H1 (cell line): ENCODE measurements around the gene CHRNA4. TPM values are rescaled to one million over a fixed set of nuclear protein-coding genes. Genes with fewer than 3 reads are reported as not detected.

Source experiments
- CTCF ChIA-PET: fragments of 300-600 bp; sonication (Branson Sonifier 250); formaldehyde crosslinking; loops from one replicate; lab custom pipeline; 2021; ENCODE audit not compliant: partially characterized antibody; lab: Charles Lee
- POLR2A ChIA-PET: fragments of 300-600 bp; sonication (Branson Sonifier 250); formaldehyde crosslinking; loops from one replicate; lab custom pipeline; 2021; ENCODE audit warnings: inconsistent platforms; ENCODE audit not compliant: partially characterized antibody; lab: Charles Lee
- DNase-seq, 2 experiments: peaks; one replicate each; pipeline versions ENCODE4 v3.0.0 to v3.0.0-alpha.2; 2010 to 2022; ENCODE audit warnings: low spot score in 2 of 2, low read depth in 1 of 2, mixed read lengths in 1 of 2
- FAIRE-seq: peaks from 2 replicates; lab custom pipeline; 2011; peaks lifted over from hg19 to GRCh38; lab: Jason Lieb, UNC
- H2AFZ ChIP-seq: 2 replicates; pipeline ENCODE4 v1.8.1; 2012; ENCODE audit warnings: low read length, inconsistent platforms
- H2AK5ac ChIP-seq: 2 replicates; pipeline ENCODE4 v1.6.1; 2013; ENCODE audit warnings: low read depth, low read length
- H2BK120ac ChIP-seq: replicated peaks from 2 replicates; pipeline ENCODE3; 2013; ENCODE audit warnings: low read depth, low read length, inconsistent platforms
- H2BK12ac ChIP-seq: 2 replicates; pipeline ENCODE4 v1.6.1; 2013; ENCODE audit warnings: low read depth, low read length
- H2BK15ac ChIP-seq: 2 replicates; pipeline ENCODE4 v1.6.1; 2013; ENCODE audit warnings: low read length
- H2BK20ac ChIP-seq: 2 replicates; pipeline ENCODE4 v1.6.1; 2013; ENCODE audit warnings: low read length
- H2BK5ac ChIP-seq: 2 replicates; pipeline ENCODE4 v1.6.1; 2013; ENCODE audit warnings: low read depth, low read length
- H3K14ac ChIP-seq: 2 replicates; pipeline ENCODE4 v1.6.1; 2013; ENCODE audit warnings: inconsistent platforms; ENCODE audit not compliant: insufficient read length
- H3K18ac ChIP-seq: 2 replicates; pipeline ENCODE4 v1.6.1; 2013; ENCODE audit warnings: low read length; ENCODE audit errors: extremely low read depth
- H3K23ac ChIP-seq: 2 replicates; pipeline ENCODE4 v1.6.1; 2013; ENCODE audit warnings: inconsistent platforms; ENCODE audit not compliant: insufficient read length
- H3K23me2 ChIP-seq: 2 replicates; pipeline ENCODE4 v1.6.1; 2013; ENCODE audit warnings: low read depth, low read length
- H3K27ac ChIP-seq: 2 replicates; pipeline ENCODE4 v1.6.1; 2011; ENCODE audit warnings: low read depth, low read length, inconsistent platforms
- H3K27me3 ChIP-seq, 4 experiments: replicated peaks in 1 of 4; 1 replicate in 1 of 4; 2 replicates in 3 of 4; pipeline versions ENCODE4 v1.6.1 to v1.8.1; 2011 to 2013; ENCODE audit warnings: low read length in 3 of 4, mild to moderate bottlenecking in 3 of 4, inconsistent platforms in 2 of 4, mixed read lengths in 2 of 4, moderate library complexity in 1 of 4; ENCODE audit not compliant: control insufficient read depth in 3 of 4, insufficient read depth in 3 of 4; ENCODE audit errors: extremely low read depth in 1 of 4
- H3K36me3 ChIP-seq, 4 experiments: 2 replicates each; pipeline versions ENCODE4 v1.6.1 to v1.8.1; 2011 to 2013; ENCODE audit warnings: mild to moderate bottlenecking in 4 of 4, low read length in 3 of 4, moderate library complexity in 2 of 4, control low read depth in 1 of 4, inconsistent platforms in 1 of 4; ENCODE audit not compliant: insufficient read depth in 4 of 4, control insufficient read depth in 2 of 4
- H3K4ac ChIP-seq: replicated peaks from 2 replicates; pipeline ENCODE3; 2013; ENCODE audit warnings: low read length, low read depth, mixed read lengths, inconsistent platforms; ENCODE audit not compliant: insufficient read length
- H3K4me1 ChIP-seq, 4 experiments: replicated peaks in 1 of 4; 1 replicate in 1 of 4; 2 replicates in 3 of 4; pipeline versions ENCODE4 v1.6.1 to v1.8.1; 2011 to 2013; ENCODE audit warnings: low read length in 3 of 4, inconsistent platforms in 2 of 4, mixed read lengths in 1 of 4; ENCODE audit not compliant: insufficient read depth in 4 of 4, control insufficient read depth in 3 of 4
- H3K4me2 ChIP-seq, 2 experiments: 2 replicates each; pipeline versions ENCODE4 v1.6.1 to v1.8.1; 2011 to 2013; ENCODE audit warnings: low read depth in 2 of 2, low read length in 2 of 2, control low read depth in 1 of 2, inconsistent platforms in 1 of 2, mild to moderate bottlenecking in 1 of 2; ENCODE audit not compliant: insufficient read depth in 1 of 2
- H3K4me3 ChIP-seq, 4 experiments: fragments of 200-600, 300-600 bp in 1 of 4; sonication (generic), shearing (Covaris generic), sonication (Bioruptor Twin) in 1 of 4; 2 replicates each; pipeline versions ENCODE4 v1.5.1 to v1.8.1; 2011 to 2016; ENCODE audit warnings: low read length in 4 of 4, low read depth in 3 of 4, control low read depth in 2 of 4, inconsistent platforms in 2 of 4, mild to moderate bottlenecking in 2 of 4, mixed read lengths in 1 of 4, moderate library complexity in 1 of 4; ENCODE audit not compliant: insufficient read depth in 2 of 4; ENCODE audit errors: extremely low read depth in 1 of 4
- H3K56ac ChIP-seq: replicated peaks from 2 replicates; pipeline ENCODE3; 2013; ENCODE audit warnings: low read depth, mild to moderate bottlenecking, mixed read lengths, low read length, inconsistent platforms; ENCODE audit not compliant: insufficient read length
- H3K79me1 ChIP-seq: 2 replicates; pipeline ENCODE4 v1.6.1; 2013; ENCODE audit warnings: low read depth, low read length, control low read depth
- H3K79me2 ChIP-seq, 2 experiments: 2 replicates each; pipeline versions ENCODE4 v1.6.1 to v1.8.1; 2012 to 2013; ENCODE audit warnings: low read length in 2 of 2, mild to moderate bottlenecking in 2 of 2, inconsistent platforms in 1 of 2; ENCODE audit not compliant: insufficient read depth in 2 of 2, control insufficient read depth in 1 of 2
- H3K9ac ChIP-seq, 4 experiments: replicated peaks in 1 of 4; 1 replicate in 1 of 4; 2 replicates in 3 of 4; pipeline versions ENCODE4 v1.6.1 to v1.8.1; 2011 to 2013; ENCODE audit warnings: low read depth in 3 of 4, low read length in 3 of 4, control low read depth in 2 of 4, mild to moderate bottlenecking in 2 of 4, moderate library complexity in 2 of 4, inconsistent platforms in 1 of 4; ENCODE audit errors: extremely low read depth in 1 of 4
- H3K9me3 ChIP-seq, 2 experiments: 2 replicates each; pipeline versions ENCODE4 v1.6.1 to v1.8.1; 2012 to 2013; ENCODE audit warnings: mild to moderate bottlenecking in 2 of 2, moderate library complexity in 2 of 2, control low read depth in 1 of 2, inconsistent platforms in 1 of 2, low read depth in 1 of 2, low read length in 1 of 2, mixed read lengths in 1 of 2; ENCODE audit not compliant: insufficient read depth in 2 of 2
- H4K20me1 ChIP-seq, 2 experiments: replicated peaks in 1 of 2; 2 replicates each; pipeline versions ENCODE3 to v1.8.1; 2011 to 2013; ENCODE audit warnings: inconsistent platforms in 2 of 2, low read length in 2 of 2, mild to moderate bottlenecking in 1 of 2; ENCODE audit not compliant: insufficient read depth in 2 of 2, control insufficient read depth in 1 of 2
- H4K5ac ChIP-seq: 2 replicates; pipeline ENCODE4 v1.6.1; 2013; ENCODE audit warnings: low read length, low read depth, mixed read lengths, inconsistent platforms; ENCODE audit not compliant: insufficient read length
- H4K8ac ChIP-seq: 2 replicates; pipeline ENCODE4 v1.8.0; 2013; ENCODE audit warnings: mild to moderate bottlenecking, moderate library complexity, low read length, inconsistent platforms; ENCODE audit not compliant: insufficient read depth; ENCODE audit errors: extremely low read depth
- H4K91ac ChIP-seq: replicated peaks from 2 replicates; pipeline ENCODE3; 2013; ENCODE audit warnings: low read length, mixed read lengths, inconsistent platforms; ENCODE audit not compliant: insufficient read length
- ASH2L ChIP-seq: fragments of 200-600, 300-600 bp; sonication (generic); IDR thresholded peaks from one replicate; pipeline ENCODE4 v1.7.1; 2017; ENCODE audit warnings: low read length
- ATF2 ChIP-seq: IDR thresholded peaks from 2 replicates; pipeline ENCODE4 v1.6.1; 2012; ENCODE audit warnings: low read length, inconsistent platforms
- CBX5 ChIP-seq: fragments of 300-800, 300-1000 bp; sonication (generic); IDR thresholded peaks from 2 replicates; pipeline ENCODE4 v1.7.1; 2016; ENCODE audit warnings: antibody characterized with exemption, low read length, low read depth
- CBX8 ChIP-seq: fragments of 300-800, 300-1000 bp; sonication (generic); IDR thresholded peaks from 2 replicates; pipeline ENCODE4 v1.7.1; 2016; ENCODE audit warnings: low read depth, low read length, borderline replicate concordance
- CEBPB ChIP-seq: IDR thresholded peaks from 2 replicates; pipeline ENCODE4 v1.6.1; 2012; ENCODE audit warnings: low read depth, low read length
- EGR1 ChIP-seq: IDR thresholded peaks from 2 replicates; pipeline ENCODE4 v1.6.1; 2011; ENCODE audit warnings: low read depth, low read length, borderline replicate concordance
- EZH2 ChIP-seq: fragments of 200-600 bp; sonication (generic); IDR thresholded peaks from 2 replicates; pipeline ENCODE4 v1.7.1; 2012; ENCODE audit warnings: low read depth, mild to moderate bottlenecking, moderate library complexity, low read length, inconsistent platforms; ENCODE audit not compliant: severe bottlenecking
- KDM5A ChIP-seq: fragments of 200-600 bp; IDR thresholded peaks from 2 replicates; pipeline ENCODE4 v1.7.1; 2012; ENCODE audit warnings: mild to moderate bottlenecking, low read length, inconsistent platforms, mixed read lengths
- NANOG ChIP-seq: IDR thresholded peaks from 2 replicates; pipeline ENCODE4 v1.6.1; 2011; ENCODE audit warnings: low read length, low read depth, mild to moderate bottlenecking, inconsistent platforms; ENCODE audit not compliant: insufficient read depth, poor library complexity, severe bottlenecking
- POLR2AphosphoS5 ChIP-seq: IDR thresholded peaks from 2 replicates; pipeline ENCODE4 v1.6.1; 2011; ENCODE audit warnings: low read depth, low read length
- RFX5 ChIP-seq: IDR thresholded peaks from 2 replicates; pipeline ENCODE4 v1.6.1; 2011; ENCODE audit warnings: low read depth, low read length, improper control_type of control experiment, borderline replicate concordance
- SIRT6 ChIP-seq: IDR thresholded peaks from one replicate; pipeline ENCODE4 v1.7.1; 2012; ENCODE audit warnings: low read length, inconsistent platforms
- SP4 ChIP-seq: IDR thresholded peaks from 2 replicates; pipeline ENCODE4 v1.6.1; 2012; ENCODE audit warnings: low read length, inconsistent platforms
- WGBS, 2 experiments: shearing (Covaris generic) in 1 of 2; methylation state at CpG; one replicate each; pipeline versions ENCODE4 v1.1.6 to v1.1.7; 2013 to 2015; ENCODE audit warnings: low lambda C conversion rate in 2 of 2, mixed read lengths in 2 of 2, inconsistent platforms in 1 of 2, low coverage in 1 of 2, missing lambda C conversion rate in 1 of 2; ENCODE audit not compliant: insufficient replicate concordance in 2 of 2, insufficient coverage in 1 of 2, insufficient read length in 1 of 2; ENCODE audit errors: extremely low coverage in 1 of 2, missing lambda C conversion rate in 1 of 2; 5-methylcytosine and 5-hydroxymethylcytosine counted together
- polyA plus RNA-seq, 7 experiments: library from polyadenylated mRNA; depleted of rRNA in 3 of 7; stranded (reverse) in 5 of 7; unstranded in 2 of 7; fragments of >200 nt in 5 of 7; fragments of 200-250 nt in 2 of 7; gene quantifications; 1 replicate in 5 of 7; 2 replicates in 1 of 7; 4 replicates in 1 of 7; pipeline versions ENCODE4 v1.2.1 to v1.2.3, GENCODE V29; 2011 to 2013; ENCODE audit warnings: missing spikeins in 2 of 7, mixed read lengths in 2 of 7
- total RNA-seq: library from RNA; stranded (reverse); fragmentation: NEBNext Ultra II Directional; extraction: Animal tissue kit (Norgen Biotek cat#: 25700); gene quantifications from 2 replicates; pipeline ENCODE4 v1.2.1, GENCODE V29; 2021

The CHRNA4 gene
- total and polyA plus RNA-seq, 2 of the 8 experiments (the other 6 are each of a cell fraction or from before 2014, with no cell fraction given) = 4.3 to 5.7 TPM

- Histone ChIP-seq H4K91ac (no peak overlapping the region), H2AK5ac (no peak overlapping the region), H3K4ac (no peak overlapping the region), H3K14ac (no peak overlapping the region), H3K4me2 (no peak overlapping the region), H2BK5ac (no peak overlapping the region), H3K4me3 (no peak overlapping the region), H3K56ac (no peak overlapping the region), H3K79me2 (no peaks in the 10 kb centered on the region), H4K20me1 (no peaks in the 10 kb centered on the region), H3K27ac (no peak overlapping the region), H3K36me3 (no peaks in the 10 kb centered on the region), H2BK12ac (no peak overlapping the region), H3K23ac (no peak overlapping the region), H2BK20ac (no peak overlapping the region), H3K23me2 (peaks cover 3% of the 10 kb centered on the region), H4K5ac (no peak overlapping the region), H2BK120ac (no peak overlapping the region), H3K9me3 (no peaks in the 10 kb centered on the region), H2AFZ (no peak overlapping the region), H3K27me3 (peaks cover 0 to 2% (median 0%) of the 10 kb centered on the region in 4 experiments; a peak in 2 of 7 replicates), H3K18ac (no peak overlapping the region), H3K4me1 (peaks cover 3 to 21% (median 14%) of the 10 kb centered on the region in 4 experiments), H3K79me1 (peaks cover 2% of the 10 kb centered on the region; the same call in 1 of the 2 replicates), H2BK15ac (no peak overlapping the region), H3K9ac (no peak overlapping the region), H4K8ac (no peak overlapping the region)
- CTCF ChIA-PET = interaction anchor here (0.9 to 5.2 kb wide), 6 partner anchors 9 to 168 kb away, joined by 3 to 25 read pairs (median 4); no protein-coding TSS in a partner anchor
- 83% methylated on average over 18 of the region's 19 CpGs; no CpG with 5 or more reads in 1 of the 2 experiments for WGBS, 2 experiments
- no peak for FAIRE-seq
- no peak for DNase-seq
- POLR2A ChIA-PET = interaction anchor here (0.7 to 1.6 kb wide), 2 partner anchors 13 to 14 kb away, joined by 3 read pairs; partner anchors contain the start of gene CHRNA4
- TF ChIP-seq SP4 (no peak), NANOG (no peak), POLR2AphosphoS5 (no peak), EGR1 (no peak), CBX5 (no peak), ATF2 (no peak), ASH2L (no peak), CEBPB (no peak), KDM5A (no peak), CBX8 (no peak), EZH2 (no peak), RFX5 (no peak), SIRT6 (no peak)
Measured at GRCh38 chr20:63373996-63374395, 12.8 kb upstream of the CHRNA4 start.
